Activated CD4-positive, alpha-beta T cell treated with anti-CD3 and anti-CD28 coated beads, Interleukin-2, amount 50 U/mL, for 1 hour (primary cell): ENCODE results near the gene RFX3.

Experiments
- DNase-seq: peaks from one replicate; pipeline ENCODE4 v3.0.0-alpha.2; 2020

Gene RFX3

GRCh38 chr9:3415906-3416305, 109.9 kb downstream of the RFX3 start:
- no peak for DNase-seq

GRCh38 chr9:3413984-3414383, 111.8 kb downstream of the RFX3 start:
- no peak for DNase-seq

GRCh38 chr9:3410461-3410860, 115.3 kb downstream of the RFX3 start:
- no peak for DNase-seq

DNA sequence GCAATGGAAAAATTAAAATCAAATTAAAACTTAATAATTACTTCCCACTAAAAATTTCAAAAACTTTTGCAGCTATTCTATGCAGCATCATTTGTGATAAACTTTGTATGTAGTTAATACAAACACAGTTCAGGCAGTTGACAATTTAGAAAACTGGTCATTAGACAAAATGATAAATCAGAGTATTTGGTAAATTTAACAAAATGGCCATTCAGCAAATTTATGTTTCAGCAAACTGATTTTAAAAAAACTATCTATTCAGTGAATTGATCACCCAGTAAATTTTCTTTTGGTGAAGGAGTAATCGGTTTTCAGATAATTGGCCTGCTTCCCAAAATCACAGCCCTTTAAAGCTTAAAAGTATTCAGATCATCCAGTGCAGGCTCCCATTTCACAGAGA, 116.3 kb downstream of the RFX3 start:
- DNase-seq, result no peak

DNA sequence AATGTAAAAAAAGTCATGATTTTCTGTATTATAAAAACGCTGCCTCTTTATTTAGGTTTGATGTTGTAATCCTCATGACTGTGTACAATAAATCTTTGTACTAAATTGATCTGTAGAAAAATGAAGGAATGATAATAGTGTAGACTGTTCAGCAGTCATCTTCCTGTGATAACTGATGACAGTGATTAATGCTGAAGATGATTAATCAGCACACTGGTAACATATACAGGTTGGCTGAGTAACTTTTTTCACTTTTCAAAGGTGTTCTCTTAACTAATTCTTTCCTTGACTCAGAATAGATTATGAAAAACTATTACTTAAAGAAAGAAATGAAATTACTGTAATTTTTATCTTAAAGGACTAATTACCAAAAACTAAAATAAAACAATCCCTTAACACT, 122.5 kb downstream of the RFX3 start:
- DNase-seq, result no peak

DNA sequence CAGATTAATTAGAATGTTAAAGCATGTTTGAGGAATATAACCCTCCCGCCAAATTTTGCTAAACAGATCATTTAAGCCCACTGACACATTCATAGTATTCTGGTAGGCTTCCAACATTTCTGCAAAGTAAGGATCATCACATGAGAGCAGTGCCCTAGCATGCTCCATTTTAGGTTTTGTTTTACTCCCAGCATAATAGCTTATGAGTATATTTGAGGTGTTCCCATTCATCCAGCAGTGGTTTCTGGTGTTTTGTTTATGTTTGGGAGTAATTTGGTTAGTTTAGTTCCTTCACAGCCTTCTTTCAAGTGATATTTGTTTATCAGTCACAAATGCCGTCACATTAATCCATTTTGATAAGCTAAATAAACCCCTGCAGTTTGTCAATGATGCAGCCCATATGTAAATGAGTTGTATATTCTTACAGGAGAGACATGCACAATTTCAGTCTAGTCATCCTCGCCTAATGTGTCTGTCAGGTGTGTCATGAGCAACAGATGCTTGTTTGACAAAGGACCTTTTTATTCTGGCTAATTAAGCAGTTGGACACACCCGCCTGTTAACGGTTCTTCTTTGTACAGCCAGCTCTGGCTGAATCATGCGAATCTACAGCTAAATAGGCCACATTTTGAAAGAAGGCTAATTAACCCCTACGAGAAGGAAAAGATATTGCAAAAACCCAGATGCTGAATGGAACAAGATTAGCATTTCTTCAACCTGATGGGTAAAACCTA, 124.4 kb downstream of the RFX3 start:
- no peak for DNase-seq

DNA sequence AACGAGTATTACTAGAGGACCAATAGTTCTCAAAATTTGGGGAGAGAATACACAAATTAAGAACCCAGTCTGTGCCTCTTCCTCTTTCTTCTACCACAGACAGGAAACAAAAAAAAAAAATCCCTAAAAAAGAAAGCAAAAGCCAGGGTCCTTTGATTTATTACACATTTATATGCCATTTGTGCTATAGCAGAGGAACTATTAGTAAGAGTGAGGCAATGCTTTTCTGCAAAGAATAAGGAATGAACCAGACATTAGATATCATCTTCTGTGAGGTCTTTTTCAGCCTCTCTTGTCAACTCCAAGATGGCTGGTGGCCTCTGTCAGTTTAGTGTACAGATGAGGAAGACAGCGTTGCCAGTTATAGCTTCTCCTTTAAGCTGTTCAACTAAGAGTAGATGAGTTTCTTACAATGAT, 127.6 kb downstream of the RFX3 start:
- DNase-seq, result no peak

DNA sequence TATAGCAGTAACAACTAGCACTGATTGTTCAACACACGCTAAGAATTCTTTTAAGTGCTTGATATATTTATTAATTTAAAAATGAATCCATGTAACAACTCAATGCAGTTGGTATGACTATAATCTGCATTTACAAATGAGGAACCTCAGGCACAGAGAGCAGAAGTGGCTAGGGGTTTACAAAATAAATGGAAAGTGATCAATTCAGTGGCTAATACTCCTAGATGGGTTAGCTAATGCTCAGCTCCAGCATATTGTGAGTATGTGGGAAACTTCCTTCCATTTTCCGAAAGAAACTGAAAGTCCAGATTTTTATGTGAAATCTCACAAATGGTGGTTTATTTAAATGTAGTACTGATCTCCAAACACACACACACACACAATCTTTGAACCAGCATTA, 128.0 kb downstream of the RFX3 start:
- DNase-seq, result no peak

DNA sequence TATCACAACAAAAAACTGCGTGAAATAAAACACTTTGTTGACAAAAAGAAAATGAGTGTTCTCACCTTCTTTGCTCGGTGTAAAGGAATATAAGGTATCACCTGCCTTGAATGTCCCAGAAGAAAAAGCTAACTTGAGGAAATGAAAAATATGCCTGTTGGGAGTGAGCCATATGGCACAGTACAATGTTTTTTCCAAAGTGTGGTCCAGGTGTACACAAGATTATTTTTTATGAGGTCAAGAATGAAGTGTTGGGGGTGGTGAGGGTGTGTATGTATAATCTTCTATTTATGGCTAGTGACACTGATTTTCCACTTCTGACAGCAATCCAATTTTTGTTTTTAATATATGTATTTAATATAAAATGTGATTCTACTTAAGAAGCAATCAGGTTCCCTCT, 134.4 kb downstream of the RFX3 start:
- DNase-seq, result no peak

- DNase-seq, result no peak
Observed at GRCh38 chr9:3386753-3387152, 139.0 kb downstream of the RFX3 start.

- no peak for DNase-seq
Observed at GRCh38 chr9:3385871-3386270, 139.9 kb downstream of the RFX3 start.

DNA sequence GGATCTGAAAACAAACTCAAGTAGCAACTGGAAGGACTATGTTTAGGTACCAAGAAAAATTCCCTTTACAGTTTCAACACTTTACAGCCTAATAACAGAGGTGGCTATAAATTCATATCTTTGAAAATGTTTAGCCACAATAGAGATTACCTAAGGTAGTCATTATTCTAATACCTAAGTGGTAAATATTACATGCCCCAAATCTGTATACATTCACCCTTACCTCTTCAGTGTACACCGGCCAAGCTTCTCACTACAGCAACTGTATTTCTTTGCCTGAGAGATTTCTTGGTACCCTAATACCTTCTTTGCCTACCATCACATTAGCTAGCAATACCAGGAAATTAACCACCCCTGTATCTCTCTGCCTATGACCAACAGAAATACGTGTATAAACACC, 154.0 kb downstream of the RFX3 start:
- no peak for DNase-seq

DNA sequence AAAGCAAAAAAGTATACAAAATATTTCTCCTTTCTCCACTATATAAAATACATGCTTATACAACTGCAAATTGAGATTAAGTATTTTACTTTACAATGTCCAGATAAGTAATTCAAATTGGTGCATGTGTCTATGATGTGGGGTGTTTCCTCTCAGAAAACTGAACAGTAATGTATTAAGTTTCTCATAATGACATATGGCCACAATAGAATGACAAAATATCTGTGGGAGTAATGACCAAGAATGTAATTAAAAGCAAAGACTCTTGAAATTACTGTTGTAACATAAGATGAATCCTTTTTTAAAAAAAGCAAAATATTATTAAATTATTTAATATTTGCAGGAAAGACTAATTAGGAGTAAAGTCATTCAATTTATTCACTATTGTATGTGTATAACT, 155.1 kb downstream of the RFX3 start:
- no peak for DNase-seq

DNA sequence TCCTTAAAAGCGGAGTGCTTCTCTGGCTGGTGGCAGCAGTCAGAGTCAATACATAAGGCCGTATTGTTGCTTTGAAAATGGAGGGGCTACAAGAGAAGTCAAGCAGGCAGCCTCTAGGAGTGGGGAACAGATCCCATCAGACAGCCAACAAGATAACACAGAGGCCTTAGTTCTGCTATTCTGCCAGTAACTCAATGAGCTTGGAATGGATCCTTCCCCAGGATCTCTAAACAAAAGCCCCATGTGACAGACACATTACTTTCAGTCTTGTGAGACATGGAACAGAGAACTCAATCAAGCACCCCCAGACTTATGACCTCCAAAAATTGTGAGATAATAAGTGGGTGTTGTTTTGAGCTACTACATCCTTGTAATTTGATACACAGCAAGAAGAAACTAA, 158.6 kb downstream of the RFX3 start:
- DNase-seq, result no peak

DNA sequence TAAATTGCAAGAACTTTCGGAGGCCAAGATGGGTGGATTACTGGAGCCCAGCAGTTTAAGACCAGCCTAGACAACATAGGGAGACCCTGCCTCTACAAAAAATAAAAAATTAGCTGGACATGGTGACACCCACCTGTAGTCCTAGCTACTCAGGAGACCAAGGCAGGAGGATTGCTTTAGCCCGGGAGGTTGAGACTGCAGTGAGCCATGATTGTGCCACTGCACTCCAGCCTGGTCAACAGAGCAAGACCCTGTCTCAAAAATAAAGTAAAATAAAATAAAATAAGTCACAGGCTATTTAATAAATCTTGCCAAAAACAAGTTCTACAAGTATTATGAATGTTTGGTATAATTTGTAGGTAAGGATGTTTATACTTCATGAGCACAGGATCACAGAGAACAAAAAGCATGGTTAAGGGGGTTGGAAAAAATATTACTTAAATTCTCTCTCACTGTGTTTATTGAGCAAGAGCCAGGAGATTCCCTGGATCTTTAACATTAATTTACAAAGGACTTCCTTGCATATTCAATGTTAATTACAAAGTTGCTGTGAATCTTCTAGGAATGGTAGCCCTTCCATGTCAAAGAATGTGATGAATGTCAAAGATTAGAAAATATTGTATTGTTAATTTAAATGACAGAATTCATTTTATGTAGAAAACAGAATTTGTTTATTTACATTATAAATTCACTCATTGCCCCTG, 164.0 kb downstream of the RFX3 start:
- no peak for DNase-seq

- no peak for DNase-seq
Observed at GRCh38 chr9:3361116-3361515, 164.7 kb downstream of the RFX3 start.

DNA sequence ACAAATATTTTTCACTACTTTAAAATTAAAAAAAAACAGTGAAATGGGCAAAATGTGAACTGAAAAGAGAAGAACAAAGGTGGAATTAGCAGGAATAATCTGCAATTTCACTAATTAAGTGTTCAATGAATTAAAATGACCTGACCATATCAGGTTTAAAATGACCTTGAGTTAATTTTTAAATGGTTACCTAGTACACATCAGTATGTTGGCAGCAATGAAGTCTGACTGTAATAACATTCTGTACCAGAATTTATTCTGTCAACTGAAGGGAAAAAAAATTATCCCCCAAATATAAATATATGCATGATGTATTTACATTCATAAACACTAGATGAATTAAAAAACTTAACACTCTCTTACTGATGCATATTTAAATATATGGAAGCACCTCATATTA, 165.6 kb downstream of the RFX3 start:
- DNase-seq, result no peak

- DNase-seq, result no peak
Observed at GRCh38 chr9:3359778-3360177, 166.0 kb downstream of the RFX3 start.

DNA sequence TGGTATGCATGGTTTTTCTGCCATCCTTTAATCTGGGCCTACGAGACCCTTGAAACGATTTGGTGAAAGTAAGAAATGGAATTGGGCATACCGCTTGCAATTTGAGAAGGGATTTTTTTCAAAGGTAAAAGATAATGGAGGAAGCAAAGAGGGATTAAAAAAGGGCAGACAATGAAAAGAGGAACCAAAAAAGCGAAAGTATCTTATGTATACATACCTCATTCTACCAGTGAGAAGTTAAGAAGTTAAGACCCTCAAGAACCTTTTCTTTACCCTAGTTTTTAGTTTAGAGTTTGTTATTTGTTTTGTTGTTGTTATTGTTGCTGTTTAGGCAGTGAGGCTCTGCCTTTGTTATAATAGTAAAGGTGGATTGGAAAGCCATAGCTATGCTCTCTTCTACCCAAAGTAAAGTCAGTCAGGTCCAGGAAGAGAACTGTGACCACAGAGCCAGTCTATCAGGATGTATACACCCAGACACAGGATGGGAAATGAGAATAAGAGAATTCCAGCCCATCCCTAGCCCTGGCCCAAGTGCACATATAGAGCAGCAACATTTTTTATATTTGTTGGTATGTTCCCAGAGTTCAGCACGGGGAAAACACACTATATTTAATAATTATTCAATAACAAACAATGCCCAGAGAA, 166.6 kb downstream of the RFX3 start:
- DNase-seq, result no peak

- no peak for DNase-seq
Observed at GRCh38 chr9:3348169-3348568, 177.6 kb downstream of the RFX3 start.

DNA sequence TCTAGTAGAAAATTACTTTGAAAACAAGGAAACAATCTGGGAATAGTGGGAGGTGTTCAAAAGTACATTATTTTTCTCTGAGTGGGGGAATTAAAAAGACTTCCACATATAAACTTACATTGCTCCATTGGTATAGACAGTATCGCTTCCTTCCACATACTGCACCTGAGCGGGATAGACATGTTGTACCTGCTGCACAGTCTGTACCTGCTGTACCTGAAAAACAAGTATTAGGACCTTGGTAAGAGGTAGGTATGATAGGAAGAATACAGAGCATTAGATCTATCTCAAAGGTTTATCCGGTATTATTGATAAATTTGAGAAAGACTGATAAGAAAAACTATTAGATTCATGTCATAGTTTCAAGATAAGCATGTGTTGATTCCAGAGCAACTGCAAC, 179.3 kb downstream of the RFX3 start:
- DNase-seq, result no peak

GRCh38 chr9:3343671-3344070, 182.1 kb downstream of the RFX3 start:
- no peak for DNase-seq

DNA sequence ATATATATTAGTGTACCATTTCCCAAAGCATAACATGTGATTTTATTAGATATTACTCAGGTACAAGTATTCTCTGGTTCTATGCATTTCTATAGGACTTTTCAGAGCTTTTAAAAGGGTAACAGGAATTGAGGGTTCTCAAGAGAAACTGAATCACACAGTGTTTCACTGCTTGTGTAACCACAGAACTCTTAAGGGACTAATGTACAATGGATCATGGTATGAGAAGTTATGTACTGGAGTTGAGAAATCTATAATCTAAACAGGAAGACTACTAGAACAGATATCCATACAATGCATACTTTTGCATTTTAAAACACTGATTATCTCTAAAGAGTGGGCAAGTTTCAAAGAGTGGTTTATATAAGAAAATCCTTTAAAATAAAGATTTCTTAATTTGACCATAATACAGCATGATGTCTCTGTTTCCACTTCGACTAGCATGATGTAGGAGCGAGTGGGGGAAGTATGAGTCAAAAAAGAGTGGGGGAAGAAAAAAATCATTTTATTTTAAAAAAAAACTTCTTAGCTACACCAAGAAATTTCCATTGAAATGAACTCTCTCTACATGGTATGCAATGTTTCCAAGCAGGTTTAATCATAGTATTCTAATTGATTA, 183.5 kb downstream of the RFX3 start:
- no peak for DNase-seq
